Dendritic cell treated with granulocyte-macrophage colony-stimulating factor and Interleukin-4, amounts not matched to agents 40 ng/mL and 50 ng/mL, for 4 days (primary cell): ENCODE measurements around the gene TRIO.
A peak's percentile ranks its signal among the peaks of the same experiment; 100 is the strongest.

ENCODE experiments used
- H3K27ac Mint-ChIP-seq: one replicate; pipeline ENCODE4 v1.8.0; 2022; ENCODE audit warnings: mild to moderate bottlenecking, mixed read lengths
- H3K27me3 Mint-ChIP-seq: one replicate; pipeline ENCODE4 v1.8.0; 2022; ENCODE audit warnings: mild to moderate bottlenecking, mixed read lengths
- H3K36me3 Mint-ChIP-seq: one replicate; pipeline ENCODE4 v1.8.0; 2022; ENCODE audit warnings: low read depth, mixed read lengths
- H3K4me1 Mint-ChIP-seq: one replicate; pipeline ENCODE4 v1.8.0; 2022; ENCODE audit warnings: low read depth, mixed read lengths
- H3K4me3 Mint-ChIP-seq: one replicate; pipeline ENCODE4 v1.8.0; 2022; ENCODE audit warnings: mild to moderate bottlenecking, moderate library complexity, mixed read lengths
- H3K9me3 Mint-ChIP-seq: one replicate; pipeline ENCODE4 v1.8.0; 2022; ENCODE audit warnings: mixed read lengths
- intact Hi-C: fragments of 100-400 bp; cut with micrococcal nuclease; formaldehyde crosslinking; loops from one replicate; pipeline ENCODE4 v1.15.0; 2022

TRIO gene

DNA sequence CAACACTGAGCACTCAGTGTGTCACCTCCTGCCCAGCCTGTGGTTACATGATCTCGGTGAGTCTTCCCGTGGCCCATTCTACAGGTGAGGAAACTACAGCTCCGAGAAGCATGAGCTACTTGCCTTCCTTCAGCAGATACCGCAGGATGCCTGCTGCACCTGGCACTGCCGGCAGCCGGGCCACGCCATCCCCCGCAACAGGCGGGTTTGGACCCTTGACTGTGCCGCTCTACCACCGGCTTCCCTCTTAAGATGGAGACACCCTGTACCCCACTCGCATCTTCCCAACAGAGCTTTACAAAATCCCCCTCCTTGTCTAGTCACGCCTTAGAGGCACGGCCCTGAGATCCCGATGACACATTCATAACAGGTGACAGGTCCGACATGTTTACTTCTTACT lies 363.5 kb downstream of the TRIO start:
- H3K36me3 Mint-ChIP-seq = peaks cover 77% of the 10 kb centered on the region
- no peak overlapping the region for H3K4me3 Mint-ChIP-seq
- H3K9me3 Mint-ChIP-seq = no peaks in the 10 kb centered on the region
- H3K4me1 Mint-ChIP-seq = no peaks in the 10 kb centered on the region
- no peaks in the 10 kb centered on the region for H3K27me3 Mint-ChIP-seq
- H3K27ac Mint-ChIP-seq = peak overlapping the region; percentile 22
- intact Hi-C loops = no loop called here

GRCh38 chr5:14507156-14507941 lies 364.2 kb downstream of the TRIO start:
- intact Hi-C loops = no loop called here
- Mint-ChIP-seq H3K27me3 (no peaks in the 10 kb centered on the region), H3K36me3 (peaks cover 70% of the 10 kb centered on the region), H3K27ac (peak overlapping the region; percentile 22), H3K4me1 (no peaks in the 10 kb centered on the region), H3K9me3 (no peaks in the 10 kb centered on the region), H3K4me3 (no peak overlapping the region)

GRCh38 chr5:14508046-14508445 lies 364.9 kb downstream of the TRIO start:
- Mint-ChIP-seq H3K27ac (no peak overlapping the region), H3K27me3 (no peaks in the 10 kb centered on the region), H3K9me3 (no peaks in the 10 kb centered on the region), H3K4me1 (no peaks in the 10 kb centered on the region), H3K36me3 (peaks cover 63% of the 10 kb centered on the region), H3K4me3 (no peak overlapping the region)
- intact Hi-C loops = no loop called here

GRCh38 chr5:14509556-14509955 lies 366.4 kb downstream of the TRIO start:
- H3K4me3 Mint-ChIP-seq = no peak overlapping the region
- peaks cover 48% of the 10 kb centered on the region for H3K36me3 Mint-ChIP-seq
- no peaks in the 10 kb centered on the region for H3K4me1 Mint-ChIP-seq
- no peak overlapping the region for H3K27ac Mint-ChIP-seq
- H3K9me3 Mint-ChIP-seq = no peaks in the 10 kb centered on the region
- intact Hi-C loops = no loop called here
- H3K27me3 Mint-ChIP-seq = no peaks in the 10 kb centered on the region

DNA sequence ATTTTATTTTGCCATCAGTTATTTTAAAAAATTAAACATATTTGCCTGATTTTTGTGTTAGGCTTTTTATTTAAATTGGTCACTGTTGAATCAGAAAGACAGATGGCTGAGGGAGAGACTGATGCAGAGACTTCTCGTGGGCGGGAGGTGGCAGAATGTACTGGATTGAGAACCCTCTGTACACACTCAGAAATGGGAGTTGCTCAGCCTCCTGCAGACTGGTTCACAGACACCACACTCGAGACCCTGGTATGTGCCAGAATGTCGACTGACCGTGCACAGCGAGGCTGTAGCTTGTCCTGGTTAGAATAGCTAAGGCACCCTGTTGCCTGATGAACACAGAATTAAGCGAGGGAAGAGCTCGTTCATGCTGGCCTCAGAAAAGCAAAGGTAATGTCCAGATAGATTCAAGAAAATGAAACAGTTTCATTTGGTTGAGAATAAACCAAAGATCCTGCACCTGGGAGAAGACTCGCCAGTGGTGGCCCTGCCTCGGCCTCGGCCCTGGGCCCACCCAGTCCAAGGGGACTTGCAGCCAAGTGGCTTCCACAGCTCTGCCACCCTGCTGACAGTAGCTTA lies 367.1 kb downstream of the TRIO start:
- H3K4me3 Mint-ChIP-seq = no peak overlapping the region
- peaks cover 41% of the 10 kb centered on the region for H3K36me3 Mint-ChIP-seq
- no peaks in the 10 kb centered on the region for H3K27me3 Mint-ChIP-seq
- intact Hi-C loops = no loop called here
- H3K4me1 Mint-ChIP-seq = no peaks in the 10 kb centered on the region
- no peaks in the 10 kb centered on the region for H3K9me3 Mint-ChIP-seq
- H3K27ac Mint-ChIP-seq = no peak overlapping the region

- H3K9me3 Mint-ChIP-seq = peaks cover 6% of the 10 kb centered on the region
- no peak overlapping the region for H3K4me3 Mint-ChIP-seq
- no peak overlapping the region for H3K27ac Mint-ChIP-seq
- intact Hi-C loops = no loop called here
- H3K36me3 Mint-ChIP-seq = peaks cover 34% of the 10 kb centered on the region
- no peaks in the 10 kb centered on the region for H3K4me1 Mint-ChIP-seq
- H3K27me3 Mint-ChIP-seq = no peaks in the 10 kb centered on the region
Observed at GRCh38 chr5:14510880-14511279, 367.7 kb downstream of the TRIO start.

DNA sequence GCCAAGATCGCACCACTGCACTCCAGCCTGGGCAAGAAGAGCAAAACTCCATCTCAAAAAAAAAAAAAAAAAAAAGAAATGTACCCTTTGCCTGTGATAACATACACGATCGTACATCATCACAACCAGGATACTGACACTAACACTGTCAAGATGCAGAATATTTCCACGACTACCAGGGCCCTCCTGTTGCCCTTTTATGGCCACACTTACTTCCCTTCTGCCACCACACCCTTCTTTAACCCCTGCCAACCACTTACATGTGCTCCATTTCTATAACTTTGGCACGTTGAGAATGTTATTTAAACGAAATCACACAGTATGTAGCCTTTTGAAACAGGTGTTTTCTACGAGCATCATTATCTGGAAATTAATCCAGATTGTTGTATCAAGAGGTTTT lies 369.4 kb downstream of the TRIO start:
- peaks cover 9% of the 10 kb centered on the region for H3K9me3 Mint-ChIP-seq
- H3K27ac Mint-ChIP-seq = no peak overlapping the region
- H3K4me1 Mint-ChIP-seq = peaks cover 5% of the 10 kb centered on the region
- H3K4me3 Mint-ChIP-seq = no peak overlapping the region
- intact Hi-C loops = no loop called here
- peaks cover 17% of the 10 kb centered on the region for H3K36me3 Mint-ChIP-seq
- no peaks in the 10 kb centered on the region for H3K27me3 Mint-ChIP-seq

DNA sequence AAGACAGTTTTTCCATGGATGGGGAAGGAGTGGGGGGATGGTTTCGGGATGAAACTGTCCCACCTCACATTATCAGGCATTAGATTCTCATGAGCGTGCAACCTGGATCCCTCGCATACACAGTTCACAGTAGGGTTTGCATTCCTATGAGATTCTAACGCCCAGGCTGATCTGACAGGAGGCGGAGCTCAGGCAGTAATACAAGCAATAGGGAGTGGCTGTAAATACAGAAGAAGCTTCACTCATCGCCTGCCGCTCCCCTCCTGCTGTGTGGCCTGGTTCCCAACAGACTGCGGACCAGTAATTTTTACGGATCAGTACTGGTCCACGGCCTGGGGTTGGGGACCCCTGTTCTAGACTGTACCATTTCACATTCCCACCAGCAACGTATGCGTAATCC lies 370.1 kb downstream of the TRIO start:
- intact Hi-C loops = no loop called here
- Mint-ChIP-seq H3K4me3 (no peak overlapping the region), H3K27me3 (no peaks in the 10 kb centered on the region), H3K36me3 (peaks cover 10% of the 10 kb centered on the region), H3K4me1 (peaks cover 5% of the 10 kb centered on the region), H3K27ac (no peak overlapping the region), H3K9me3 (peaks cover 9% of the 10 kb centered on the region)

GRCh38 chr5:14516901-14517300 lies 373.8 kb downstream of the TRIO start:
- Mint-ChIP-seq H3K4me3 (no peak overlapping the region), H3K27me3 (no peaks in the 10 kb centered on the region), H3K4me1 (peaks cover 17% of the 10 kb centered on the region), H3K27ac (no peak overlapping the region), H3K36me3 (no peaks in the 10 kb centered on the region), H3K9me3 (peaks cover 11% of the 10 kb centered on the region)
- intact Hi-C loops = no loop called here

- Mint-ChIP-seq H3K27me3 (no peaks in the 10 kb centered on the region), H3K36me3 (no peaks in the 10 kb centered on the region), H3K4me3 (no peak overlapping the region), H3K9me3 (peaks cover 17% of the 10 kb centered on the region), H3K4me1 (peaks cover 20% of the 10 kb centered on the region), H3K27ac (no peak overlapping the region)
- intact Hi-C loops = no loop called here
Observed at GRCh38 chr5:14518638-14519037, 375.5 kb downstream of the TRIO start.

DNA sequence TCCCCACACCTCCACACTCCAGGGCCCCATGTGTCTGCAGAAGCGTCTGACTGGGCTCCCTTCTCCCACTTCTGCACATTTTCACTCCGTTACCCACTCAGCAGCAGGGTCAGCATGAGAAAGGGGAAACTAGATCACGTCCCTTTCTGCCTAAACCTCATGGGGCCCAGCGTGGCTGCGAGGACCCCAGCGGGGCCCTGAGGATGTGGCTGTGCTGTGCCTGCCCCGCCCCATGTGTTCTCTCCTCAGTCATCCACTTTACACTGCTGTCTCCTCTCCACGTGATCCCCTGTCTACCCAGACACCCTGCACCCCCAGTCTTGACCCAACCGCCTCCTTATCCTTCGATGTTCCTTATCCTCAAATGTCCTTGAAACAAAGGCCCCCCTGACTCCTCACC lies 378.6 kb downstream of the TRIO start:
- Mint-ChIP-seq H3K9me3 (peaks cover 8% of the 10 kb centered on the region), H3K36me3 (no peaks in the 10 kb centered on the region), H3K4me3 (no peak overlapping the region), H3K27ac (no peak overlapping the region), H3K4me1 (peaks cover 24% of the 10 kb centered on the region), H3K27me3 (no peaks in the 10 kb centered on the region)
- intact Hi-C loops = no loop called here

DNA sequence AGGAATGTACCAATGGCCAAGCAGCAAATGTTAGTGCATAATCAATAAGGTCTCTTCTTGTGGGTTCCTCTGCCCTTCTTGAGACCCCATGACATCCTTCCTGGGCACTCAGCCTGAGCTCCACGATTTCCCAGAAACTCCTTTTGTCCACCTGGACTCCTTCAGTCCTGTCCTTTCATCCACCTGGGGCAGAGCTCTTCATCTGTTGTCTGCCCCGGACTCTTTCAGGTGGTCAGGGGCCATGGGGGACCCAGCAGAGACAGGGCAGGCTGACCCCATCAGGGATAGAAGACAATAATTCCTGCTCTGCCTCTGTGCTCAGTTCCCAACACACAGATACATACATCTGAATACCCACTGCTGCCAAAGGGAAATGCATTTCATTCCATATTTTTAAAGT lies 379.6 kb downstream of the TRIO start:
- intact Hi-C loops = no loop called here
- Mint-ChIP-seq H3K9me3 (peaks cover 8% of the 10 kb centered on the region), H3K27me3 (no peaks in the 10 kb centered on the region), H3K4me3 (no peak overlapping the region), H3K4me1 (peaks cover 20% of the 10 kb centered on the region), H3K27ac (no peak overlapping the region), H3K36me3 (no peaks in the 10 kb centered on the region)

DNA sequence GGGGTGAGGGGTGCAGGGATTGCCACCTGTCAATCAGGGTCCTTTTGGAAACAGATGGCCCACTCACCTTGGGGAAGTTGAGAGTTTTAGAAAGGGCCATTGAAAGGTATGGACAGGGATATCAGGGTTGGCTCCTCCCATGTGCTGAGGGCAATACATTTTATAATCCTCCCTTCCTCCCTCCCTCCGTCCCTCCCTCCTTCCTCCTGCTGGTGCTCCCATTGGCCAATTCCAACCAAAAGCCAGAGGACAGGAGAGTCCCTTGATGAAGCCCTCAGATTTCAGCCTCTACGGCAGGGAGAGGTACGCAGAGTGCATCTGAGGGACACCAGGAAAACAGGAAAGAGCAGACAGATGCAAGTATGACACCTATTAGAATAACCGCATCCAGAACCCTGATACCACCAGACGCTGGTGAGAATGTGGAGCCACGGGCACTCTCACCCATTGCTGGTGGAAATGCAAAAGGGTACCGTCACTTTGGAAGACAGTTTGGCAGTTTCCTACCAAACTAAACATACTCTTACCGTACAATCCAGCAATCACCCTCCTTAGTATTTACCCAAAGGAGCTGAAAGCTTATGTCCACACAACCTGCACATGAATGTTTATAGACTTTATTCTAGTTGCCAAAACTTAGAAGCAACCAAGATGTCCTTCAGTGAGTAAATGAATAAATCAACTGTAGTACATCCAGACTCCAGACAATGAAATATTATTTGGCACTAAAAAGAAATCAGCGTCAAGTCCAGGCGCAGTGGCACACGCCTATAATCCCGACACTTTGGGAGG lies 380.3 kb downstream of the TRIO start:
- no peaks in the 10 kb centered on the region for H3K27me3 Mint-ChIP-seq
- intact Hi-C loops = no loop called here

GRCh38 chr5:14525397-14525796 lies 382.3 kb downstream of the TRIO start:
- no peaks in the 10 kb centered on the region for H3K27me3 Mint-ChIP-seq
- H3K9me3 Mint-ChIP-seq = peaks cover 8% of the 10 kb centered on the region
- no peak overlapping the region for H3K27ac Mint-ChIP-seq
- peaks cover 25% of the 10 kb centered on the region for H3K4me1 Mint-ChIP-seq
- no peak overlapping the region for H3K4me3 Mint-ChIP-seq
- H3K36me3 Mint-ChIP-seq = no peaks in the 10 kb centered on the region
- intact Hi-C loops = no loop called here

More for the DNA sequence above, 380.3 kb downstream of the TRIO start:
- H3K9me3 Mint-ChIP-seq = peaks cover 8% of the 10 kb centered on the region
- peaks cover 20% of the 10 kb centered on the region for H3K4me1 Mint-ChIP-seq
- H3K36me3 Mint-ChIP-seq = no peaks in the 10 kb centered on the region
- no peak overlapping the region for H3K27ac Mint-ChIP-seq
- no peak overlapping the region for H3K4me3 Mint-ChIP-seq
